Left ventricle myocardium inferior (tissue), 1 donor: ENCODE data around the gene LYPLA2. TPM values are rescaled to one million over a fixed set of nuclear protein-coding genes. Genes with fewer than 3 reads are reported as not detected.

ENCODE experiments used
- DNase-seq: peaks from one replicate; pipeline ENCODE4 v3.0.0-alpha.2; 2020
- H3K27ac ChIP-seq: fragments of 200-600 bp; replicated peaks from 2 replicates; pipeline ENCODE4 v1.8.0; 2021
- H3K27me3 ChIP-seq: fragments of 200-600 bp; 2 replicates; pipeline ENCODE4 v1.8.0; 2021; ENCODE audit warnings: low read depth
- H3K36me3 ChIP-seq: fragments of 200-600 bp; 2 replicates; pipeline ENCODE4 v1.8.0; 2021
- H3K4me1 ChIP-seq: fragments of 200-600 bp; 2 replicates; pipeline ENCODE4 v1.8.0; 2021
- H3K4me3 ChIP-seq: fragments of 200-600 bp; 2 replicates; pipeline ENCODE4 v1.8.0; 2021; ENCODE audit warnings: mild to moderate bottlenecking, moderate library complexity
- H3K9me3 ChIP-seq: fragments of 200-600 bp; replicated peaks from 2 replicates; pipeline ENCODE4 v1.8.0; 2021
- intact Hi-C: fragments of 100-400 bp; cut with micrococcal nuclease; formaldehyde crosslinking; loops from one replicate; pipeline ENCODE4 v1.11.0; 2022
- total RNA-seq: library from RNA; stranded (reverse); fragmentation: NEBNext Ultra II Directional; extraction: Animal tissue kit (Norgen Biotek cat#: 25700); gene quantifications from one replicate; pipeline ENCODE4 v1.2.1, GENCODE V29; 2021
- TF ChIP-seq, protein P1 (sequence below): fragments of 200-600 bp; IDR thresholded peaks from 2 replicates; pipeline ENCODE4 v1.8.0; 2021; ENCODE audit warnings: antibody characterized with exemption, mild to moderate bottlenecking, borderline replicate concordance
- donor health status: DM: no; HTN: yes; CAD: no; lungs with severe emphysema.

LYPLA2 gene
- total RNA-seq, 1 donor from 2014 or later: 26.2 TPM

DNA sequence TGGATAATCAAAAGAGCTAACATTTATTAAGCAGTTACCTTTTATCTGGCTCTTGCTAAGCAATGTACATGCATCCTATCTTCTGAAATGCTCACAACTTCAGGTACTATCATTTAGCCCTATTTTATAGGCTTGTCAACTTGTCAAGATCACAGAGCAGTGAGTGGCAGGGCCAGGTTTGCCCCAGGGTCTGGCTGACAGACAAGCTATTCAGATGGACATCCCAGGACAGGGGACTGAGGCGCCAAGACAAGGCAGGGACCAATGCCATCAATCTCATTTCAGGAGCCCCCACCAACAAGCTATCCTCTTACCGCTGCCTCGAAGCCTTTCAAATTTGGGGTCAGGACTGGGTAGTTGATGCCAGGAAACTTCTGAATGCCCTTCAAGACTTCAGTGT is 25.4 kb downstream of the LYPLA2 start:
- intact Hi-C loops: no loop called here
- Histone ChIP-seq H3K27ac (no peak overlapping the region), H3K27me3 (no peaks in the 10 kb centered on the region), H3K36me3 (peaks cover 87% of the 10 kb centered on the region), H3K4me3 (no peak overlapping the region), H3K4me1 (peaks cover 2% of the 10 kb centered on the region), H3K9me3 (no peaks in the 10 kb centered on the region)
- DNase-seq: no peak
- TF ChIP-seq, protein P1, sequence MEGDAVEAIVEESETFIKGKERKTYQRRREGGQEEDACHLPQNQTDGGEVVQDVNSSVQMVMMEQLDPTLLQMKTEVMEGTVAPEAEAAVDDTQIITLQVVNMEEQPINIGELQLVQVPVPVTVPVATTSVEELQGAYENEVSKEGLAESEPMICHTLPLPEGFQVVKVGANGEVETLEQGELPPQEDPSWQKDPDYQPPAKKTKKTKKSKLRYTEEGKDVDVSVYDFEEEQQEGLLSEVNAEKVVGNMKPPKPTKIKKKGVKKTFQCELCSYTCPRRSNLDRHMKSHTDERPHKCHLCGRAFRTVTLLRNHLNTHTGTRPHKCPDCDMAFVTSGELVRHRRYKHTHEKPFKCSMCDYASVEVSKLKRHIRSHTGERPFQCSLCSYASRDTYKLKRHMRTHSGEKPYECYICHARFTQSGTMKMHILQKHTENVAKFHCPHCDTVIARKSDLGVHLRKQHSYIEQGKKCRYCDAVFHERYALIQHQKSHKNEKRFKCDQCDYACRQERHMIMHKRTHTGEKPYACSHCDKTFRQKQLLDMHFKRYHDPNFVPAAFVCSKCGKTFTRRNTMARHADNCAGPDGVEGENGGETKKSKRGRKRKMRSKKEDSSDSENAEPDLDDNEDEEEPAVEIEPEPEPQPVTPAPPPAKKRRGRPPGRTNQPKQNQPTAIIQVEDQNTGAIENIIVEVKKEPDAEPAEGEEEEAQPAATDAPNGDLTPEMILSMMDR: no peak

DNA sequence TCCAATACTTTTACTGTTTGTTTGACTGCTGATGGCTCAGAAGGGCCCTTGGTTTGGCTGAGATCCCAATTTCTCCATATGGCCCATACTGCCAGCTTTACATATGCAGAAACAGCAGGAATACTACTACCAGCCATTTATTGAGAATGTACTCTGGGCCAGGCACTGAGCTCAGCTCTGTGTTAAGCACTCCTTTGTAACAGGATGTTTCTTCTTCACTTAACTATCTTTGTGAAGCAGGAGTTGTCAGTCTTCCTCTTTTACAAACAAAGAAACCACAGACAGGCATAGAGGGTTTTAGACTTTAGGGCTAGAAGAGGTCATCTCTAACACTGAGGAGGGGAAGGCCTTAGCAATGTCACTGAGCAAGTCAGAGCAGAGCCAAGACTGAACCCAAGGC is 26.0 kb downstream of the LYPLA2 start:
- no peak for DNase-seq
- Histone ChIP-seq H3K9me3 (no peaks in the 10 kb centered on the region), H3K36me3 (peaks cover 82% of the 10 kb centered on the region), H3K27me3 (no peaks in the 10 kb centered on the region), H3K4me1 (no peaks in the 10 kb centered on the region), H3K27ac (no peak overlapping the region), H3K4me3 (no peak overlapping the region)
- TF ChIP-seq, protein P1: no peak
- intact Hi-C loops: no loop called here

DNA sequence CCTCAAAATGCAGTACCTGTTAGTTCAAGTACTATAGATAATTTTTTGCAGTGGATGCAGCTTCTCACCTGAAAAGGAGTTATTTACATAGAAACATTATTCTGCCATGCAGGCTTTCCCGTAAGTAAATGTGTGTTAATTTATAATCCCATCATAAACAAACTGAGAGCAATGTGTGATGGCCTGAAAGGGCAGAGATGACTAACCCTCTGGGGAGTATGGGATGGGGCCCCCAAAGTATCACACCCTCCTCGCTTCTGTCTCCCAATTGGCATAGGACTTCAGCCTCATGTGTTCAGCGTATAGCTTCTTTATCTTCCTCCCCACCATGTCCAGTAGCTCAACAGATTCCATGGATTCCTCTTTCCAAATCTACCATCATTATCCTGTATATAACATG is 26.7 kb downstream of the LYPLA2 start:
- TF ChIP-seq, protein P1: no peak
- intact Hi-C loops: no loop called here
- H3K4me3 ChIP-seq: no peak overlapping the region
- H3K27ac ChIP-seq: no peak overlapping the region
- no peak for DNase-seq
- no peaks in the 10 kb centered on the region for H3K9me3 ChIP-seq
- no peaks in the 10 kb centered on the region for H3K4me1 ChIP-seq
- H3K36me3 ChIP-seq: peaks cover 74% of the 10 kb centered on the region
- no peaks in the 10 kb centered on the region for H3K27me3 ChIP-seq

DNA sequence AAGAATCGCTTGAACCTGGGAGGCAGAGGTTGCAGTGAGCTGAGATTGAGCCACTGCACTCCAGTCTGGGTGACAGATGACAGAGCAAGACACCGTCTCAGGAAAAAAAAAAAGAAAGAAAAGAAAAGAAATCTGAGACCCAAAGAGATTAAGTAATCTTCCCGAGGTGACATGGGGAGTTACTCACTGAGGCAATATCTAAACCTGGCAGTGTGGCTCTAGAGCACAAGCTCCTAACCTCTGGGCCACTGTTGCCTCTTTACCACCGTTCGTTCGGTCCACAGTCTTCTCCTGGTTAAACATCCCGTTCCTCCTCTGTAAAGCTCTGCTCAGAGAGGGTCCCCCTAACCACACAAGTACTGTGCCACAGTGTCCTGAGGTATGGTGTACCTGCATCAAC is 32.8 kb downstream of the LYPLA2 start:
- DNase-seq: no peak
- intact Hi-C loops: no loop called here
- H3K4me1 ChIP-seq: peaks cover 25% of the 10 kb centered on the region
- H3K27me3 ChIP-seq: no peaks in the 10 kb centered on the region
- H3K27ac ChIP-seq: no peak overlapping the region
- TF ChIP-seq, protein P1: no peak
- peaks cover 14% of the 10 kb centered on the region for H3K36me3 ChIP-seq
- no peak overlapping the region for H3K4me3 ChIP-seq
- no peaks in the 10 kb centered on the region for H3K9me3 ChIP-seq

DNA sequence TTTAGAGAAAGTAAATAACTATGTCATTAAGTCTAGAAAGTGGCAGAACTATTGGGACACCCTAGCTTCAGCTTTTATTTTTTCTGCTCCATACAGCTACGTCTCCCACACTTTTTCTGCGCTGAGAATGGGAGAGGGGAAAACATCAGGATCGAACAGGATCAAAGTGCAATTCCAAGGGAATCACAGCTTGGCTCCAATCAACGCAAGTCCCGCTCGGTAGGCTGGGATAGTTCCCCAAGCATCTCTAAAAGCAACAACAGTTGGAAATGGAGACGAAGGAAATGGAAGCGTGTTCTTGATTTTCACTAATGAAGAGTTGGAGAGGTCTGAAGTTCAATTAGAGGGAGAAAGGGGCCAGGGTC is 33.7 kb downstream of the LYPLA2 start:
- TF ChIP-seq, protein P1: no peak
- H3K4me1 ChIP-seq: peaks cover 25% of the 10 kb centered on the region
- no peak for DNase-seq
- no peaks in the 10 kb centered on the region for H3K9me3 ChIP-seq
- H3K27me3 ChIP-seq: no peaks in the 10 kb centered on the region
- intact Hi-C loops: no loop called here
- H3K27ac ChIP-seq: peak overlapping the region; percentile 97
- H3K4me3 ChIP-seq: peak overlapping the region; percentile 100
- H3K36me3 ChIP-seq: peaks cover 7% of the 10 kb centered on the region
